ENCODE measurements around the gene TNNI3.

TNNI3 gene

GRCh38 chr19:55146705-55147273 lies 10.7 kb downstream of the TNNI3 start:
- DNase-seq (ENCODE audit: low spot score): peak; percentile 61

GRCh38 chr19:55146078-55146704 lies 11.3 kb downstream of the TNNI3 start:
- peak; percentile 80 for DNase-seq (ENCODE audit: low spot score)

GRCh38 chr19:55145232-55145631 lies 12.3 kb downstream of the TNNI3 start:
- DNase-seq (ENCODE audit: low spot score): no peak

GRCh38 chr19:55141696-55142095 lies 15.8 kb downstream of the TNNI3 start:
- DNase-seq (ENCODE audit: low spot score): peak; percentile 4

- no peak for DNase-seq (ENCODE audit: low spot score)
Measured at GRCh38 chr19:55137915-55138314, 19.6 kb downstream of the TNNI3 start.

- no peak for DNase-seq (ENCODE audit: low spot score)
Measured at GRCh38 chr19:55136399-55137102, 21.0 kb downstream of the TNNI3 start.

- DNase-seq (ENCODE audit: low spot score): no peak
Measured at GRCh38 chr19:55134736-55135135, 22.8 kb downstream of the TNNI3 start.

- DNase-seq (ENCODE audit: low spot score): no peak
Measured at GRCh38 chr19:55133639-55134444, 23.7 kb downstream of the TNNI3 start.

- DNase-seq (ENCODE audit: low spot score): no peak
Measured at GRCh38 chr19:55132453-55133129, 24.9 kb downstream of the TNNI3 start.

GRCh38 chr19:55131421-55131820 lies 26.1 kb downstream of the TNNI3 start:
- DNase-seq (ENCODE audit: low spot score): no peak

- DNase-seq (ENCODE audit: low spot score): no peak
Measured at GRCh38 chr19:55119053-55119452, 38.5 kb downstream of the TNNI3 start.

- DNase-seq (ENCODE audit: low spot score): no peak
Measured at GRCh38 chr19:55118401-55118991, 39.0 kb downstream of the TNNI3 start.

GRCh38 chr19:55117663-55118391 lies 39.7 kb downstream of the TNNI3 start:
- peak; percentile 99 for DNase-seq (ENCODE audit: low spot score)

GRCh38 chr19:55116859-55117662 lies 40.5 kb downstream of the TNNI3 start, which contains the start of gene PPP1R12C:
Gene PPP1R12C, minus strand, starts transcription at chr19:55117637. Its CDS starts 94 bp downstream, at chr19:55117543.
- DNase-seq (ENCODE audit: low spot score): no peak

- DNase-seq (ENCODE audit: low spot score): no peak
Measured at GRCh38 chr19:55116232-55116858, 41.2 kb downstream of the TNNI3 start.

- no peak for DNase-seq (ENCODE audit: low spot score)
Measured at GRCh38 chr19:55115446-55116065, 42.0 kb downstream of the TNNI3 start.

GRCh38 chr19:55114566-55115145 lies 42.9 kb downstream of the TNNI3 start:
- DNase-seq (ENCODE audit: low spot score): no peak

- DNase-seq (ENCODE audit: low spot score): peak; percentile 35
Measured at GRCh38 chr19:55113570-55114039, 43.9 kb downstream of the TNNI3 start.
